Heart right ventricle (tissue), 16 donors: ENCODE results near the gene SPIN1. TPM values are rescaled to one million over a fixed set of nuclear protein-coding genes. Genes with fewer than 3 reads are reported as not detected.

Experiments used
- ATAC-seq, 8 donors: fragments of 200-7000 bp; cut with Tn5 transposase; one replicate each; pipeline ENCODE4 v1.9.1; 2020; ENCODE audit warnings: mild to moderate bottlenecking in 8 of 8, moderate library complexity in 8 of 8, moderate number of reproducible peaks in 1 of 8
- DNase-seq, 2 donors: peaks; one replicate each; pipeline ENCODE4 v3.0.0-alpha.2; 2020
- H3K27ac ChIP-seq, 10 donors: fragments of 200-600 bp; sonication (generic) in 2 of 10; one replicate each; pipeline versions ENCODE4 v1.5.0 to v1.8.0; 2020 to 2022; ENCODE audit warnings: mild to moderate bottlenecking in 3 of 10
- H3K27me3 ChIP-seq, 7 donors: fragments of 200-600 bp; one replicate each; pipeline ENCODE4 v1.8.0; 2021 to 2022; ENCODE audit warnings: mild to moderate bottlenecking in 2 of 7
- H3K36me3 ChIP-seq, 9 donors: fragments of 200-600 bp; sonication (generic) in 1 of 9; one replicate each; pipeline versions ENCODE4 v1.5.0 to v1.8.0; 2020 to 2022; ENCODE audit warnings: mild to moderate bottlenecking in 2 of 9
- H3K4me1 ChIP-seq, 9 donors: fragments of 200-600 bp; sonication (generic) in 1 of 9; one replicate each; pipeline versions ENCODE4 v1.5.0 to v1.8.0; 2020 to 2022; ENCODE audit warnings: mild to moderate bottlenecking in 4 of 9
- H3K4me3 ChIP-seq, 10 donors: fragments of 200-600 bp; sonication (generic) in 2 of 10; one replicate each; pipeline versions ENCODE4 v1.5.0 to v1.8.0; 2020 to 2022; ENCODE audit warnings: mild to moderate bottlenecking in 7 of 10, moderate library complexity in 2 of 10
- H3K9me3 ChIP-seq, 11 donors: fragments of 200-600 bp in 10 of 11; sonication (generic) in 2 of 11; one replicate each; pipeline versions ENCODE4 v1.5.0 to v1.8.0; 2013 to 2022; ENCODE audit warnings: mild to moderate bottlenecking in 2 of 11, control low read depth in 1 of 11, moderate library complexity in 1 of 11
- CTCF ChIP-seq, 9 donors: fragments of 200-600 bp; sonication (generic) in 2 of 9; IDR thresholded peaks; one replicate each; pipeline versions ENCODE4 v1.5.0 to v1.8.0; 2021 to 2022; ENCODE audit warnings: antibody characterized with exemption in 9 of 9, mild to moderate bottlenecking in 5 of 9, moderate library complexity in 1 of 9
- WGBS, 2 donors: extraction: QIAGEN DNeasy Blood & Tissue Kit; methylation state at CpG; one replicate each; pipeline ENCODE4 v1.1.7; 2013; ENCODE audit warnings: inconsistent platforms in 1 of 2; 5-methylcytosine and 5-hydroxymethylcytosine counted together
- intact Hi-C, 10 donors: fragments of 100-400 bp; cut with DNase I; formaldehyde crosslinking; loops; one replicate each; pipeline versions ENCODE4 v1.11.1 to v1.14.2; 2022
- polyA plus RNA-seq, 2 donors: library from polyadenylated mRNA; stranded (reverse); fragments of 200-250 nt; gene quantifications; one replicate each; pipeline ENCODE4 v1.2.3, GENCODE V29; 2013
- total RNA-seq, 10 donors: library from RNA; stranded (reverse); fragmentation: NEBNext Ultra II Directional in 3 of 10; extraction: Animal tissue kit (Norgen Biotek cat#: 25700) in 3 of 10; gene quantifications; one replicate each; pipeline versions ENCODE4 v1.2.1 to v1.2.4, GENCODE V29; 2021 to 2023
- donor health status: Arrhythmogenic right ventricular cardiomyopathy.
- donor health status: ischemic (EF 13 %, LVEDD 7.1; RV severe dilation, severe dysfunction).
- donor health status: healthy with polysubstance abuse.
- donor health status: DM: no; HTN: yes; CAD: no.
- donor health status: DM: no; HTN: no; CAD: no.
- donor health status: ischemic (EF 25% LVEDD 6.9; RV normal size, moderate dysfunction).
- donor health status: ischemic (EF 25% LVEDD 5.7; RV mildly dilated, moderate dysfunction).
- donor health status: healthy.
- donor health status: DM: yes; HTN: yes; CAD: no.
- donor health status: Ischemic cardiomyopathy.
- donor health status: ischemic (EF 35%, LVEDD 5.7; RV mildly dilated, moderate dysfunction).
- donor health status: nonischemic (EF 11% LVEDD 7.7; RV severe dilation, severe dysfunction).
- donor health status: DM: yes; HTN: yes; CAD: no.
- donor health status: PGD.
- donor health status: ischemic (EF 29% LVEDD 5.4; RV normal size, mild dysfunction).
- donor health status: nonischemic (EF 23%, LVEDD 6.1; RV moderate dilation, normal function).

Gene SPIN1
- total and polyA plus RNA-seq, 12 donors, result 14.9 to 65.0 (median 50.3) TPM

DNA sequence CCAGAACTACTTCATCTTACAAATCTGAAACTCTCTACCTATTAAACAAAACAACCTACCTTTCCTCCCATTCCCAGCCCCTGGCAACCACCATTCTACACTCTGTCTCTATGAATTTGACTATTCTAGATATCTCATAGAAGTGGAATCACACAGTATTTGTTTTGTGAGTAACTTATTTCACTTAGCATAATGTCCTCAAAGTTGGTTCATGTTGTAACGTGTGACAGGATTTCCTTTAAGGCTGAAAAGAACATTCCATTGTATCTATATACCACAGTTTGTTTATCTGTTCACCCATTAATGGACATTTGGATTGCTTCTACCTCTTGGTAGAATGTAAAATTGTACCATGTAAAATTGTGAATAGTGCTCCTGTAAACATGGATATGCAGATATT is 76.6 kb downstream of the SPIN1 start:
- TF ChIP-seq CTCF (IDR thresholded peaks at IDR 0.05), result no peak
- Histone ChIP-seq H3K36me3 (peaks cover 0 to 43% (median 14%) of the 10 kb centered on the region in 9 donors), H3K4me3 (no peak overlapping the region), H3K4me1 (no peaks in the 10 kb centered on the region), H3K27ac (no peak overlapping the region), H3K27me3 (no peaks in the 10 kb centered on the region), H3K9me3 (no peaks in the 10 kb centered on the region)
- ATAC-seq (no peak), DNase-seq (no peak)
- intact Hi-C loops, result no loop called here
- WGBS, 2 donors, result 61 to 78% methylated on average over 1 of the region's 1 CpG

DNA sequence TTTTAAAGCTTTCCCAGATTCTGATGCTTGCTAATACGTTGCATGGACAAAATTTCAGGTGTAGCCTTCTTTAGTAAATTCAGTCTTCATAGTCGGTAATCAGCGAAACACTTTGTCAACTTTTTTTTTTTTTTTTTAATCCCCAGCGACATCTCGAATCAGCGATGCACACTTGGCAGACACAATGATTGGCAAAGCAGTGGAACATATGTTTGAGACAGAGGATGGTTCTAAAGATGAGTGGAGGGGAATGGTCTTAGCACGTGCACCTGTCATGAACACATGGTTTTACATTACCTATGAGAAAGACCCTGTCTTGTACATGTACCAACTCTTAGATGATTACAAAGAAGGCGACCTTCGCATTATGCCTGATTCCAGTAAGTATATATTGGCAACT is 80.0 kb downstream of the SPIN1 start:
- DNase-seq (no peak), ATAC-seq (no peak)
- Histone ChIP-seq H3K4me1 (no peaks in the 10 kb centered on the region), H3K36me3 (peaks cover 0 to 53% (median 18%) of the 10 kb centered on the region in 9 donors), H3K9me3 (no peaks in the 10 kb centered on the region), H3K27ac (no peak overlapping the region), H3K27me3 (no peaks in the 10 kb centered on the region), H3K4me3 (no peak overlapping the region)
- intact Hi-C loops, result no loop called here
- WGBS, 2 donors, result 94 to 96% methylated on average over 9 of the region's 9 CpGs
- no peak for TF ChIP-seq CTCF (IDR thresholded peaks at IDR 0.05)

DNA sequence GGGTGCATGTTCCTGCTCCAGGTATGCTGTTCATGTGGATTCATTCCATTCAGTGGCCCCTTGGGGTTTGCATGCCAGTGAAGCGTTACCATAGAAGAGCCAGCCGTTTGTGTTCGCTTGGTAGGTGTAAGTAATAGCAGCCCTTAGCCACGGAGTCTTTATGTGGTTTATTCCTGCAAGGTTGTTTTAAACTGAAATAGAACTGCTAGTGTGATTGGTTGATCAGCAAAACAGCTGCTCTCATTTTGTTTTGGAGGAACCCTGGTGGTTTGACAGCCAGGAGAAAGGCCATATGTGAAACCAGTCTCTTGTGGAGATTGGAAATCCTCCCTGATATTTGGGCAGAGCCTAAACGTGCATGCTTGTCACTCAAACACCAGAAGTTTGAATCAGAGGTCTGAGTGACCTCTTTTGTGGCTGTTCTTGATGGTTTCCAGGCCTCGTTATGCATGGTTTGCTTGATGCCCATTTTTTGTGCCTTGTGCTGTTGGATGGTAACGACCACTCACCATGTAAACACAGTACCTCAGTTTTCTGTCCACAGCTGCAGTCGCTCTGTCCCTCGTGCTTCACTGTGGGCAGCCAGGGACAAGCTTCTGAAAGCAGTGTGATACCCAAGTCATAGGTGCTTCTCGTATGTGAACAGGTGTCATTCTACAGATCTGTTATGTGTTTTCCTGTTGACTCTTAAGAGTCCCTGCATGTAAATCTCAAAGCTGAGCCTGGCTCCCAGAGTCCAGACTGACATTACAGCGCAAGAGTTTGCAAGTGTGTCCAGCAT is 88.4 kb downstream of the SPIN1 start:
- no peak for TF ChIP-seq CTCF (IDR thresholded peaks at IDR 0.05)
- Histone ChIP-seq H3K36me3 (peaks cover 0 to 54% (median 4%) of the 10 kb centered on the region in 9 donors), H3K27me3 (no peaks in the 10 kb centered on the region), H3K4me3 (no peak overlapping the region), H3K9me3 (no peaks in the 10 kb centered on the region), H3K4me1 (peaks cover 0 to 20% (median 9%) of the 10 kb centered on the region in 9 donors), H3K27ac (no peak overlapping the region)
- intact Hi-C loops, result no loop called here
- ATAC-seq, result peak in 4 of 8 donors; percentile 22 to 42 (median 31)
- DNase-seq, result no peak
- WGBS, 2 donors, result 68 to 77% methylated on average over 11 of the region's 11 CpGs

- DNase-seq (no peak), ATAC-seq (no peak)
- no peaks in the 10 kb centered on the region for H3K27me3 ChIP-seq
- peaks cover 0 to 52% (median 4%) of the 10 kb centered on the region in 9 donors for H3K36me3 ChIP-seq
- WGBS, 2 donors, result 82 to 86% methylated on average over 3 of the region's 3 CpGs
- H3K4me1 ChIP-seq, result peaks cover 0 to 20% (median 9%) of the 10 kb centered on the region in 9 donors
- no peak overlapping the region for H3K4me3 ChIP-seq
- H3K27ac ChIP-seq, result no peak overlapping the region
- intact Hi-C loops, result no loop called here
- no peaks in the 10 kb centered on the region for H3K9me3 ChIP-seq
- no peak for TF ChIP-seq CTCF (IDR thresholded peaks at IDR 0.05)
Measured at GRCh38 chr9:88477300-88477751, 89.1 kb downstream of the SPIN1 start.
